ENCODE data around the gene HBP1.
"Not testable (repeated sequence)": the region's sequence is repeated elsewhere in the genome, so short reads cannot be mapped to it uniquely, and the experiment has no call there.

HBP1 gene

GRCh38 chr7:107128748-107129147, 40.1 kb upstream of the HBP1 start:
- ChIA-PET POLR2A (no interaction called here), CTCF (no interaction called here)
- no peak for TF ChIP-seq CTCF (IDR thresholded peaks at IDR 0.05; ENCODE audit: insufficient read depth, low read length, missing control alignments)
- no peak for DNase-seq (ENCODE audit: low read depth, low spot score)
- no peak overlapping the region for H3K4me3 ChIP-seq (ENCODE audit: low read depth, low read length)

GRCh38 chr7:107130487-107131220, 38.1 kb upstream of the HBP1 start:
- no peak for DNase-seq (ENCODE audit: low read depth, low spot score)
- ChIA-PET POLR2A (no interaction called here), CTCF (interaction anchor here (1.1 to 11.2 kb wide), 7 partner anchors 8 to 183 kb away, joined by 3 to 135 read pairs (median 4); no protein-coding TSS in a partner anchor)
- H3K4me3 ChIP-seq (ENCODE audit: low read depth, low read length), result no peak overlapping the region
- no peak for TF ChIP-seq CTCF (IDR thresholded peaks at IDR 0.05; ENCODE audit: insufficient read depth, low read length, missing control alignments)

- H3K4me3 ChIP-seq (ENCODE audit: low read depth, low read length), result no peak overlapping the region
- ChIA-PET CTCF (interaction anchor here (1.7 to 11.2 kb wide), 2 partner anchors 16 to 340 kb away, joined by 5 to 135 read pairs; no protein-coding TSS in a partner anchor), POLR2A (no interaction called here)
- no peak for DNase-seq (ENCODE audit: low read depth, low spot score)
- TF ChIP-seq CTCF (IDR thresholded peaks at IDR 0.05; ENCODE audit: insufficient read depth, low read length, missing control alignments), result no peak
These were observed 35.4 kb upstream of the HBP1 start for GRCh38 chr7:107133396-107133795.

GRCh38 chr7:107138696-107139420, 29.9 kb upstream of the HBP1 start:
- no peak overlapping the region for H3K4me3 ChIP-seq (ENCODE audit: low read depth, low read length)
- DNase-seq (ENCODE audit: low read depth, low spot score), result peak; percentile 52
- CTCF ChIA-PET, result interaction anchor here (1.4 to 11.2 kb wide), 3 partner anchors 8 to 241 kb away, joined by 3 to 135 read pairs (median 5); no protein-coding TSS in a partner anchor
- TF ChIP-seq CTCF (IDR thresholded peaks at IDR 0.05; ENCODE audit: insufficient read depth, low read length, missing control alignments), result no peak
- POLR2A ChIA-PET, result no interaction called here

GRCh38 chr7:107143875-107144274, 24.9 kb upstream of the HBP1 start:
- POLR2A ChIA-PET; H3K4me3 ChIP-seq (ENCODE audit: low read depth, low read length); DNase-seq (ENCODE audit: low read depth, low spot score): not testable (repeated sequence)
- CTCF ChIA-PET, result interaction anchor here (2.5 kb wide), 1 partner anchor 198 kb away, joined by 6 read pairs; no protein-coding TSS in a partner anchor

- no peak for DNase-seq (ENCODE audit: low read depth, low spot score)
- POLR2A ChIA-PET, result no interaction called here
- CTCF ChIA-PET, result interaction anchor here (8.7 to 9.5 kb wide), 2 partner anchors 10 to 197 kb away, joined by 135 to 340 read pairs; no protein-coding TSS in a partner anchor
- no peak for TF ChIP-seq CTCF (IDR thresholded peaks at IDR 0.05; ENCODE audit: insufficient read depth, low read length, missing control alignments)
- H3K4me3 ChIP-seq (ENCODE audit: low read depth, low read length), result no peak overlapping the region
These were observed 23.6 kb upstream of the HBP1 start for GRCh38 chr7:107145067-107145838.
